ENCODE data around the gene CCDC183. TPM values are rescaled to one million over a fixed set of nuclear protein-coding genes. Genes with fewer than 3 reads are reported as not detected.
"Not testable (repeated sequence)": the region's sequence is repeated elsewhere in the genome, so short reads cannot be mapped to it uniquely, and the experiment has no call there.

Gene CCDC183
- total and polyA plus RNA-seq, 5 donors from 2014 or later, result 0.16 to 2.3 (median 0.65) TPM; not detected in 1

DNA sequence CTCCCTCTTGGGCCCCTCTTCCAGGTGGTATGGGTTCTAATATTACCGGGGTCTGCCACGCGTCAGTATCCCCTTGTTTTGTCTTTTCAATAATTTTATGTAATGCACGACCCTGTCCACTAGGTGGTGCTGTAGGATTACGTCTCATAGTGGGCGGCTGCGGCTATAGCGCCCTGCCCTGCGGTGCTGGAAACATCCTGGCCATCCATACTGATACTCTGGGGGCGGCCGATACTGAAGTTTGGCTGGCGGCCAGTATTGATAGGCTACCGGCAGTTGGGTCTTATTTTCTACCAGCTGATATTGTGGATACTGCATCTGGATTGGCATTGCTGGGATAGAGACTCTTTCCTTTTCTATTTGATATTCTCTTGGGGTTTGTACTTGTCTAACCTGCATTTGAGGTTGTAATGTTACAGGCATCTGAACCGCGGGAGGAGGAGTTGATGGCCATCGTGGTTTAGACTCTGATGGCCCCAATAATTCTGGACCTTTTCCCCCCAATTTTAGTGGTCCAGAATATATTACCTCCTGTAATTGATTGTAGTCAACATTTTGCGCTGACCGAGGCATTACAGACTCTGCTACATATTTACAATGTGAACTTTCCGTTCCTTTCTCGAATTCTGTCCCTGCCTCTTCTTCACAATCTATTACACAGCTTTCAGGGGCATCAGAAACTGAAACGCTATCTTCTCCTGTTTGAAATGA lies 8.3 kb upstream of the CCDC183 start:
- ATAC-seq (ENCODE audit: low read depth in 2 of 2) (no peak), DNase-seq (peak; percentile 66 to 76 (median 76))
- H3K4me3 Mint-ChIP-seq, result peak overlapping the region in 1 of 4 donors; percentile 1
- Histone ChIP-seq H3K4me3 (ENCODE audit: low read depth, low read length) (no peak overlapping the region), H3K9me3 (ENCODE audit: control insufficient read depth in 2 of 2, low read length in 2 of 2) (no peaks in the 10 kb centered on the region), H3K27me3 (ENCODE audit: control insufficient read depth, insufficient read depth, low read length) (no peaks in the 10 kb centered on the region), H3K27ac (ENCODE audit: insufficient read depth, low read length, poor library complexity, severe bottlenecking) (no peak overlapping the region), H3K4me1 (ENCODE audit: control insufficient read depth, insufficient read depth, low read length, poor library complexity, severe bottlenecking) (peaks cover 26% of the 10 kb centered on the region), H3K36me3 (ENCODE audit: control insufficient read depth, insufficient read depth, low read length) (no peaks in the 10 kb centered on the region)
- H3K36me3 Mint-ChIP-seq, result no peaks in the 10 kb centered on the region
- H3K4me1 Mint-ChIP-seq, result peaks cover 5 to 29% (median 10%) of the 10 kb centered on the region in 4 donors
- H3K9me3 Mint-ChIP-seq, result no peaks in the 10 kb centered on the region
- H3K27me3 Mint-ChIP-seq, result peaks cover 14% of the 10 kb centered on the region
- no peak overlapping the region for H3K27ac Mint-ChIP-seq

DNA sequence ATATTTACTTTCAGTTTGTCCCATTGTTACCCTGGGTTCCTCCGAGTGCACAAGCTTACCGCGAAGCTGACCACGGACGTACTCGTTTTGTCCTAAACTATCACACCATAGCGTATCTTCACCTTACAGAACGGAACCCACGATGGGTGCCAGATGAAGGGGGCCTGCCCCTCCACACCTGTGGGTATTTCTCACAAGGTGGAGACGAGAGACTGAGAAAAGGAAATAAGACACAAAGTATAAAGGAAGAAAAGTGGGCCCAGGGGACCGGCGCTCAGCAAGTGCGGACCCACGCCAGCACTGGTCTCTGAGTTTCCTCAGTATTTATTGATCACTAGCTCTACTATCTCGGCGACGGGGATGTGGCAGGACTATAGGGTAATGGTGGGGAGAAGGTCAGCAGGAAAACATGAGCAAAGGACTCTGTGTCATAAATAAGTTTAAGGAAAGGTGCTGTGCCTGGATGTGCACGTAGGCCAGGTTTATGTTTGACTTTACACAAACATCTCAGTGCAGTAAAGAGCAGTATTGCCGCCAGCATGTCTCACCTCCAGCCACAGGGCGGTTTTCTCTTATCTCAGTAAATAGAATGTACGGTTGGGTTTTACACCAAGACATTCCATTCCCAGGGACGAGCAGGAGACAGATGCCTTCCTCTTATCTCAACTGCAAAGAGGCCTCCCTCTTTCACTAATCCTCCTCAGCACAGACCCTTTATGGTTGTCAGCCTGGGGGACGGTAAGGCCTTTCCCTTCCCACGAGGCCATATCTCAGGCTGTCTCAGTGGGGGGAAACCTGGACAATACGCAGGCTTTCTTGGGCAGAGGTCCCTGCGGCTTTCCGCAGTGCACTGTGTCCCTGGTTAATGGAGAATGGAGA lies 7.3 kb upstream of the CCDC183 start:
- H3K27me3 ChIP-seq (ENCODE audit: control insufficient read depth, insufficient read depth, low read length); H3K27ac ChIP-seq (ENCODE audit: insufficient read depth, low read length, poor library complexity, severe bottlenecking); H3K36me3 ChIP-seq (ENCODE audit: control insufficient read depth, insufficient read depth, low read length); H3K4me3 ChIP-seq (ENCODE audit: low read depth, low read length); H3K36me3 Mint-ChIP-seq; DNase-seq; ATAC-seq (ENCODE audit: low read depth in 2 of 2); H3K27ac Mint-ChIP-seq; H3K9me3 Mint-ChIP-seq; H3K9me3 ChIP-seq (ENCODE audit: control insufficient read depth in 2 of 2, low read length in 2 of 2): not testable (repeated sequence)
- peaks cover 26% of the 10 kb centered on the region for H3K4me1 ChIP-seq (ENCODE audit: control insufficient read depth, insufficient read depth, low read length, poor library complexity, severe bottlenecking)
- peaks cover 14% of the 10 kb centered on the region for H3K27me3 Mint-ChIP-seq
- H3K4me3 Mint-ChIP-seq, result peak overlapping the region in 1 of 4 donors; percentile 31
- H3K4me1 Mint-ChIP-seq, result peaks cover 5 to 37% (median 10%) of the 10 kb centered on the region in 4 donors

DNA sequence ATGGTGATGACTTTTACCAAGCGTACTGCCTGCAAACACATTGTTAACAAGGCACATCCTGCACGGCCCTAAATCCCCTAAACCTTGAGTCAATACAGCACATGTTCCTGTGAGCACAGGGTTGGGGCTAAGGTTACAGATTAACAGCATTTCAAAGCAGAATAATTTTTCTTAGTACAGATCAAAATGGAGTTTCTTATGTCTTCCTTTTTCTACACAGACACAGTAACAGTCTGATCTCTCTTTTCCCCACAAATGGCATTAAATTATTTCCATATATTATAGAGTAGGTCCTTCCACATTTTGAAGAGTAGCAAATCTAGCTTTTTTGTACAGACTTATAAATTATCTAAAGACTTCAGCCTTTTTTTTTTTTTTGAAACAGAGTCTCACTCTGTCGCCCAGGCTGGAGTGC lies 6.6 kb upstream of the CCDC183 start:
- DNase-seq, result no peak
- ATAC-seq (ENCODE audit: low read depth in 2 of 2), result no peak
- peaks cover 3% of the 10 kb centered on the region for H3K36me3 ChIP-seq (ENCODE audit: control insufficient read depth, insufficient read depth, low read length)
- H3K4me1 Mint-ChIP-seq, result peaks cover 5 to 37% (median 10%) of the 10 kb centered on the region in 4 donors
- H3K4me3 Mint-ChIP-seq, result no peak overlapping the region
- no peaks in the 10 kb centered on the region for H3K36me3 Mint-ChIP-seq
- no peaks in the 10 kb centered on the region for H3K9me3 Mint-ChIP-seq
- no peak overlapping the region for H3K4me3 ChIP-seq (ENCODE audit: low read depth, low read length)
- H3K27ac Mint-ChIP-seq, result peak overlapping the region in 1 of 3 donors; percentile 60
- no peaks in the 10 kb centered on the region for H3K27me3 ChIP-seq (ENCODE audit: control insufficient read depth, insufficient read depth, low read length)
- peaks cover 9% of the 10 kb centered on the region for H3K27me3 Mint-ChIP-seq
- H3K9me3 ChIP-seq (ENCODE audit: control insufficient read depth in 2 of 2, low read length in 2 of 2), result no peaks in the 10 kb centered on the region
- H3K27ac ChIP-seq (ENCODE audit: insufficient read depth, low read length, poor library complexity, severe bottlenecking), result no peak overlapping the region
- peaks cover 26% of the 10 kb centered on the region for H3K4me1 ChIP-seq (ENCODE audit: control insufficient read depth, insufficient read depth, low read length, poor library complexity, severe bottlenecking)

DNA sequence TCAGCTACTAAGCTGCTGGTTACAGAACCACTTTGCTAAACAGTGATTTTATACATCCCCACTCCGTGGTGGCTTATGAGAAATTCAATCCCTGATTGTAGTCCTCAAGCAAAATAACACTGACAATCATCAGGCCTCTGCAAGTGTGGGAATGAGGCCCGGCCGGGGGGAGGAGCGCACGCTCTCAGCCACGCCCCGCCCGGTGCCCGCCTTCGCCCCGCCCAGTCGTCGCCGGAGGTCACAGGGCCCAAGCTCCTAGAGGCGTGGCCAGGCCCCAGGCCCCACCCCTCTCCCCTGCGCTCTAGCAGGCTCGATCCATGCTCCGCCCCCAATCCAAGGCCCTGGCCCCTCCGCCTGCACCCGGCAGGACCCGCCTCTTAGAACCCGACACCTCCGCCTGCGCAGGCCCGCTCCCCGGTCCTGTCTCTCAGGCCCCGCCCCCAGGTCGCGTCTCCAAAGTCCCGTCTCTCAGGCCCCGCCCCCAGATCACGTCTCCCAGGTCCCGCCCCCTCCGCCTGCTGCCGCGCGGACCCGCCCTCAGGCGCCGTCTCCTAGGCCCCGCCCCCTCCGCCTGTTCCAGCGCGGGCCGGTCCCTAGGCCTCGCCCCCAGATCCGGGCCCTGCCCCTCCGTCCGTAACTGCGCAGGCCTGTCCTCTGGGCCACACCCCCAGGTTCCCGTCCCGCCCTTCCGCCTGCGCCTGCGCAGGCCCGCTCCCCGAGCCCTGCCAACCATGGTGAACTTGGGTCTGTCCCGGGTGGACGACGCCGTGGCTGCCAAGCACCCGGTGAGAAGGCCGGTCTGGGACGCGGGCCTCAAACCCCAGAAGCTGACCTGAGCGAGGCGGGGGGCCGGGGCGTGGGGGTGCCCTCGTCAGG lies 5.3 kb upstream of the CCDC183 start, which contains the start of gene TMEM141:
Gene TMEM141, plus strand, starts transcription at position 705 of the 876 bp plus-strand sequence. Its CDS starts 27 bp downstream, at position 732.
- Mint-ChIP-seq H3K4me3 (peak within 1 kb of the TSS; percentile 87 to 96 (median 88)), H3K27ac (peak within 1 kb of the TSS; percentile 90 to 95 (median 93)), H3K9me3 (no peaks in the 10 kb centered on the region), H3K27me3 (peaks cover 6% of the 10 kb centered on the region), H3K4me1 (peaks cover 0 to 42% (median 10%) of the 10 kb centered on the region in 4 donors), H3K36me3 (no peaks in the 10 kb centered on the region)
- Histone ChIP-seq H3K4me1 (ENCODE audit: control insufficient read depth, insufficient read depth, low read length, poor library complexity, severe bottlenecking) (peaks cover 27% of the 10 kb centered on the region), H3K27ac (ENCODE audit: insufficient read depth, low read length, poor library complexity, severe bottlenecking) (peak within 1 kb of the TSS; percentile 97), H3K36me3 (ENCODE audit: control insufficient read depth, insufficient read depth, low read length) (peaks cover 3% of the 10 kb centered on the region), H3K27me3 (ENCODE audit: control insufficient read depth, insufficient read depth, low read length) (no peaks in the 10 kb centered on the region), H3K4me3 (ENCODE audit: low read depth, low read length) (peak within 1 kb of the TSS; percentile 57), H3K9me3 (ENCODE audit: control insufficient read depth in 2 of 2, low read length in 2 of 2) (no peaks in the 10 kb centered on the region)
- DNase-seq (peak; percentile 99), ATAC-seq (ENCODE audit: low read depth in 2 of 2) (peak; percentile 88 to 89)

DNA sequence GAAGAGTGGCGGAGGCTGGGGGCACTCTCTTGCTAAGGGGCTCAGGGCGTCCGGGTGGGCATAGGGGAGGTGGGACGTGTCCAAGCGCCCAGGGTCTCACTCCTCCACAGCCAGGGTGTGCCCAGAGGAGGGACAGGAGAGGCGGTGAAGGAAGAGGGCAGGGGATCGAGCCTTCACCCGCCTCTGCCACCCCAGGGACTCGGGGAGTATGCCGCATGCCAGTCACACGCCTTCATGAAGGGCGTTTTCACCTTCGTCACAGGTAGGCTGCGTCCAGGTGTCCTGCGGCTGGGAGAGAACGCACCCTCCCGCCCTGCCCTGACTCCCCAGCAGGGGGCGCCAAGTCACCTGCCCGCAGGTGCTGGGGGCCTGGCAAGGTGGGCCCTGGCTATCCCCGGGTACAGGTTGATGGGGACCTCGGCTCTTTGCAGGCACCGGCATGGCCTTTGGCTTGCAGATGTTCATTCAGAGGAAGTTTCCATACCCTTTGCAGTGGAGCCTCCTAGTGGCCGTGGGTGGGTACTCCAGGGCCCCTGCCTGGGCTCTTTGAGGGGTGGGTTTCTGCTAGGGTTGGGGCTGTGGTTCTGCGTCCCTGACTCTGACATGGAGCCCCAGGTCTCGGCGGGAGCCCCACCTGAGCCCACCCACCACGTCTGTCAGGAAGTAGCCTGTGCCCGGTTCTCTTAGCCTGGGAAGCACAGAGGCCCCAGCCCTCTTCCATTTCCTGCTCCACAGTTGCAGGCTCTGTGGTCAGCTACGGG lies 4.4 kb upstream of the CCDC183 start:
- peaks cover 30% of the 10 kb centered on the region for H3K4me1 ChIP-seq (ENCODE audit: control insufficient read depth, insufficient read depth, low read length, poor library complexity, severe bottlenecking)
- Mint-ChIP-seq H3K4me1 (peaks cover 5 to 50% (median 13%) of the 10 kb centered on the region in 4 donors), H3K27me3 (peaks cover 14% of the 10 kb centered on the region), H3K9me3 (no peaks in the 10 kb centered on the region), H3K27ac (peak overlapping the region; percentile 90 to 95 (median 93)), H3K36me3 (no peaks in the 10 kb centered on the region), H3K4me3 (peak overlapping the region; percentile 87 to 96 (median 88))
- ATAC-seq (ENCODE audit: low read depth in 2 of 2), result no peak
- H3K27me3 ChIP-seq (ENCODE audit: control insufficient read depth, insufficient read depth, low read length), result no peaks in the 10 kb centered on the region
- H3K36me3 ChIP-seq (ENCODE audit: control insufficient read depth, insufficient read depth, low read length), result peaks cover 3% of the 10 kb centered on the region
- H3K9me3 ChIP-seq (ENCODE audit: control insufficient read depth in 2 of 2, low read length in 2 of 2), result no peaks in the 10 kb centered on the region
- peak overlapping the region; percentile 97 for H3K27ac ChIP-seq (ENCODE audit: insufficient read depth, low read length, poor library complexity, severe bottlenecking)
- peak overlapping the region; percentile 19 for H3K4me3 ChIP-seq (ENCODE audit: low read depth, low read length)
- DNase-seq, result peak; percentile 60 to 75 (median 74)

DNA sequence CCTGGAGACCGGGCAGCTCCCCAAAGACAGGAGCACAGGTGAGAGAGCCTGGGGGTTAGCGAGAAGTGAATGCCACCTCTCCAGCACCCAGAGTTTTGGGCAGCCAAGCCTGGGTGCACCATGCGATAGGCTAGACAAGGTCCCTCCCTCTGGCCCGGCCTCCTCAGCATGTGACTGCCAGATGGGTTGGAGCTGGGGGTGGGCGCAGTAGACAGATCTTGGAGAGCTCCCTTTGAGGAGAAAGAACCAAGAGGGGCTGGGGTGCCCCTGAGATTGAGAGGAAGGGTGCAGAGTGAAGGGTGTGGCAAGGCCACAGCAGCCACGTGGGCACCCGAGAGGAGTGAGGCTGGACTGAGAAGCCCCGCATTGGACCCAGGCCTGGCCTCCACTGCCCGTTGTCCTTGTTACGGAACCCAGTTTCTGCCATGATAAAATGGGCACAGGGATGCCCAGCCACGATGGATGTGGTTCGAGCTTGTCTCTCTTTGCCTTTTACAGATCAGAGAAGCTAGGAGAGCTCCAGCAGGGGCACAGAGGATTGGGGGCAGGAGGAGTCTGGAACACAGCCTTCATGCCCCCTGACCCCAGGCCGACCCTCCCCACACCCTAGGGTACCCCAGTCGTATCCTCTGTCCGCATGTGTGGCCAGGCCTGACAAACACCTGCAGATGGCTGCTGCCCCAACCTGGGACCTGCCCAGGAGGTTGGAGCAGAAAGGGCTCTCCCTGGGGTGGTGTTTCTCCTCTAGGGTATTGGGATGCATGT lies 3.6 kb upstream of the CCDC183 start:
- DNase-seq (no peak), ATAC-seq (ENCODE audit: low read depth in 2 of 2) (no peak)
- peak overlapping the region; percentile 97 for H3K27ac ChIP-seq (ENCODE audit: insufficient read depth, low read length, poor library complexity, severe bottlenecking)
- peaks cover 18% of the 10 kb centered on the region for H3K27me3 Mint-ChIP-seq
- H3K4me3 ChIP-seq (ENCODE audit: low read depth, low read length), result no peak overlapping the region
- no peaks in the 10 kb centered on the region for H3K27me3 ChIP-seq (ENCODE audit: control insufficient read depth, insufficient read depth, low read length)
- H3K9me3 Mint-ChIP-seq, result no peaks in the 10 kb centered on the region
- H3K36me3 Mint-ChIP-seq, result no peaks in the 10 kb centered on the region
- H3K9me3 ChIP-seq (ENCODE audit: control insufficient read depth in 2 of 2, low read length in 2 of 2), result no peaks in the 10 kb centered on the region
- H3K4me1 Mint-ChIP-seq, result peaks cover 4 to 56% (median 14%) of the 10 kb centered on the region in 4 donors
- peak overlapping the region; percentile 20 to 90 (median 83) for H3K27ac Mint-ChIP-seq
- H3K4me3 Mint-ChIP-seq, result peak overlapping the region; percentile 38 to 90 (median 65)
- peaks cover 3% of the 10 kb centered on the region for H3K36me3 ChIP-seq (ENCODE audit: control insufficient read depth, insufficient read depth, low read length)
- peaks cover 29% of the 10 kb centered on the region for H3K4me1 ChIP-seq (ENCODE audit: control insufficient read depth, insufficient read depth, low read length, poor library complexity, severe bottlenecking)
